GM12878 (cell line): ENCODE results near the gene LEP.

ENCODE experiments used
- BCL11A ChIP-seq: IDR thresholded peaks from 2 replicates; pipeline ENCODE4 v1.6.1; 2011; ENCODE audit warnings: low read depth, low read length
- CHD1 ChIP-seq: IDR thresholded peaks from 2 replicates; pipeline ENCODE4 v1.6.1; 2012; ENCODE audit warnings: low read depth, low read length, improper control_type of control experiment
- MYC ChIP-seq: IDR thresholded peaks from 2 replicates; pipeline ENCODE4 v1.6.1; 2011; ENCODE audit warnings: mild to moderate bottlenecking, low read length, moderate library complexity, inconsistent platforms; ENCODE audit not compliant: insufficient read depth, insufficient replicate concordance, insufficient read length, severe bottlenecking
- PAX8 ChIP-seq: fragments of 450-650 bp; IDR thresholded peaks from 2 replicates; pipeline ENCODE4 v1.6.1; 2017; ENCODE audit warnings: mild to moderate bottlenecking, moderate library complexity
- TF ChIP-seq, protein P1 (sequence below), 3 experiments: IDR thresholded peaks in 2 of 3; conservative IDR thresholded peaks in 1 of 3; 2 replicates each; pipeline ENCODE4 v1.5.1; 2011; ENCODE audit warnings: low read depth in 3 of 3, low read length in 3 of 3, mild to moderate bottlenecking in 3 of 3, control low read depth in 2 of 3, moderate library complexity in 2 of 3, inconsistent platforms in 1 of 3, mixed read lengths in 1 of 3; ENCODE audit not compliant: control insufficient read depth in 2 of 3, insufficient read depth in 1 of 3; ENCODE audit errors: extremely low read depth in 1 of 3

DNA sequence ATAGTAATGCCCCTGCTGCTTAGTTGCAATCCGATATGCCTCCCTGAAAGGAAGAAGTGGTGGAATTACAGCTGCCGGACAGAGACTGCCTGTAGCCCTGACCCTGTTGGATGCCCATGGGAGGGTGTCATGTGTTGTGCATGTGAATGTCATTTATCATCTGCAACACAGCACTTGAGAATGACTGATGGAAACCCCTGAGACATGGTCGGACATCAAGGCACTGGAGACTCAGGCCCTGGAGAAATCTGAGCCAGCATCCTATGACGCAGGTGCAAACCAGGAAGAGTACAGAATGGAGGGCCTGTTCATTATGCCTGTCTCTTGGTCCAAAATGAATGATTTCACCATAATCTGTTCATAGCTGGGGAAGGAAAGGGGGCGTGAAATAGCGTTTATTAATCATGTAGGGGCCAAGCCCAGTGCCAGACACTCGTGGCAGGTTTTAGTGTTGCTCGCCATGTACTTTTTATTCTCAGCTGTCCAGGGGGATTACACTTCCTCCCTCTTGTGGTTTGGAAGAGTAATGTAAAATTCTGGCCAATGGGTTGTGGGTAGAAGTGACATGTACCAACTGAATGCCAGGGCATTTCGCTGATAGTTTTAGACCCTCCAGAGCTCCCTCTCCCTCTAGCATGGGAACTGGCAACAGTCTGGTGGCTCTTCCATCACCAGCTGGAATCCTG lies 23.0 kb upstream of the LEP start:
- no peak for TF ChIP-seq BCL11A
- TF ChIP-seq CHD1: no peak
- TF ChIP-seq, protein P1, sequence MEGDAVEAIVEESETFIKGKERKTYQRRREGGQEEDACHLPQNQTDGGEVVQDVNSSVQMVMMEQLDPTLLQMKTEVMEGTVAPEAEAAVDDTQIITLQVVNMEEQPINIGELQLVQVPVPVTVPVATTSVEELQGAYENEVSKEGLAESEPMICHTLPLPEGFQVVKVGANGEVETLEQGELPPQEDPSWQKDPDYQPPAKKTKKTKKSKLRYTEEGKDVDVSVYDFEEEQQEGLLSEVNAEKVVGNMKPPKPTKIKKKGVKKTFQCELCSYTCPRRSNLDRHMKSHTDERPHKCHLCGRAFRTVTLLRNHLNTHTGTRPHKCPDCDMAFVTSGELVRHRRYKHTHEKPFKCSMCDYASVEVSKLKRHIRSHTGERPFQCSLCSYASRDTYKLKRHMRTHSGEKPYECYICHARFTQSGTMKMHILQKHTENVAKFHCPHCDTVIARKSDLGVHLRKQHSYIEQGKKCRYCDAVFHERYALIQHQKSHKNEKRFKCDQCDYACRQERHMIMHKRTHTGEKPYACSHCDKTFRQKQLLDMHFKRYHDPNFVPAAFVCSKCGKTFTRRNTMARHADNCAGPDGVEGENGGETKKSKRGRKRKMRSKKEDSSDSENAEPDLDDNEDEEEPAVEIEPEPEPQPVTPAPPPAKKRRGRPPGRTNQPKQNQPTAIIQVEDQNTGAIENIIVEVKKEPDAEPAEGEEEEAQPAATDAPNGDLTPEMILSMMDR (IDR thresholded peaks at IDR 0.05 in 2 of 3, conservative IDR thresholded peaks at IDR 0.05 in 1 of 3; ENCODE audit: control insufficient read depth in 2 of 3, extremely low read depth in 1 of 3, insufficient read depth in 1 of 3, low read depth in 3 of 3, low read length in 3 of 3): no peak
- no peak for TF ChIP-seq MYC
- TF ChIP-seq PAX8: no peak
